HG03520 (cell line): ENCODE results near the gene MICAL1.

Source experiments
- ATAC-seq: cut with Tn5 transposase; IDR thresholded peaks from one replicate; pipeline ENCODE4 v1.9.1; 2021; ENCODE audit warnings: mild to moderate bottlenecking, moderate library complexity; ENCODE audit not compliant: unreplicated experiment

MICAL1 gene

GRCh38 chr6:109440331-109441068 lies 15.1 kb downstream of the MICAL1 start, which contains the start of the genes PPIL6 and SMPD2:
Gene PPIL6, minus strand, starts transcription at chr6:109440628. Its CDS starts 38 bp downstream, at chr6:109440590.
Gene SMPD2, plus strand, starts transcription at chr6:109440724. Its CDS starts 398 bp downstream, at chr6:109441122.
- peak; percentile 76 for ATAC-seq

DNA sequence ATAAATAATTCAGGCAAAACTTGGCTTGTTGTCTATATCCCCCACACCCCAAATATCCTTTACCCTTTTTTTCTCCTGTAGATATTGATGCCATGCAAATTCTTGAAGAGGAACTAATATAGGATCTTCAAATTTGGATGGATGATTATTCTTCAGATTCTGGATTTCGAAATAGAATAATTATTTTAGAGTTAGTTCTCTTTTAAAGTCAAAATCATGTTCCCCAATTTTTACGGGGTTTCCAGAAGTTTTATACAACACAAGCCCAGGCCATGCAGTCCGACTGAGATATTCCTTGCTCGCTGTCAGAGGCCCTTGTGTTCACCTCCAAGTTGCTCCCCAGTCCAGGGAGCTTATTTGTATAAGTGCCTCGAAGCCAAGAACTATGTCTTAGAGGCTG lies 19.5 kb downstream of the MICAL1 start:
- no peak for ATAC-seq

GRCh38 chr6:109434456-109434855 lies 21.1 kb downstream of the MICAL1 start:
- ATAC-seq = no peak

- no peak for ATAC-seq
Measured at GRCh38 chr6:109429496-109429895, 26.1 kb downstream of the MICAL1 start.

DNA sequence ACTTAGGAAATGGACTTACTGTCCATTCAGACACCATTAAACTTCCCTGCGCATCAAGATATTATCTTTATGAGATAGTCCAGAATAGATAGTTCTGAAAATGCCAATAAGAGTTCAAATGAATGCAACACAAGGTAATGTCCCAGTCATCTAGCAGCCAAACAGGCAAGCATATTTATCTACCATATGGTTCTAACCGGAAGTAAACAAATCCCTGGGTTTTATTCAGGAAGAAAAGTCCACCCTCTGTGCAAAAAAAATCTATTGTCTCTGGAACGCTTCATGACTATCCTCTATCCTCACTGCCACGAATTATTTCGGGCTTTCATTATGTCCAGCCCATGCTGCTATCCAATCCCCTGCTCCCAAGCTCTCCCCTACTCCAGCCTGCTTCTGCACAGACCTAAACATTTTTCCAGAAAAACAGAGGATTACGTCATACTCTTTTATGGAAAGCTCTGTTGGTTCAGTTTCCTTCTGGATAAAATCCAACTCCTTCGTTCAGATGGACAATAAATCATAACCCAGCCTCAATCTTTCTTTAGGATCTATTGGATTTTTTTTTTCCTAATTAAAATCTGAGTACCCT lies 26.6 kb downstream of the MICAL1 start:
- no peak for ATAC-seq

DNA sequence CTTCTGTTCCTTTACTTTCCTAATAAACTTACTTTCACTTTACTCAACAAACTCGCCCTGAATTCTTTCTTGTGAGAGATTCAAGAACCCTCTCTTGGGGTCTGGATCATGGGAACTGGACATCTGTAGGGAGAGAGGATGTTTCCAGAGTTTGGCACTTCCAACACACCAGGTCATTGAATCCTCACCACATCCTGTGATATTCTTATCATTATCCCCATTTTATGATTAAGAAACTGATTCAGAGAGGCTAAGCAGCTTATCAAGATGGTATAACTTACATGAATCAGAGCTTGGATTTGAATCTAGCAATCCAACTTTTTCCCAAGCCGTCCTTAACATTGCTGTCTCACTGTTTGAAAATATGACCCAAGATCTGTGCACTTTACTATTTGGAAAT lies 30.6 kb downstream of the MICAL1 start:
- ATAC-seq = no peak

- no peak for ATAC-seq
Measured at GRCh38 chr6:109421184-109421583, 34.4 kb downstream of the MICAL1 start.

- ATAC-seq = no peak
Measured at GRCh38 chr6:109420751-109421150, 34.8 kb downstream of the MICAL1 start.

DNA sequence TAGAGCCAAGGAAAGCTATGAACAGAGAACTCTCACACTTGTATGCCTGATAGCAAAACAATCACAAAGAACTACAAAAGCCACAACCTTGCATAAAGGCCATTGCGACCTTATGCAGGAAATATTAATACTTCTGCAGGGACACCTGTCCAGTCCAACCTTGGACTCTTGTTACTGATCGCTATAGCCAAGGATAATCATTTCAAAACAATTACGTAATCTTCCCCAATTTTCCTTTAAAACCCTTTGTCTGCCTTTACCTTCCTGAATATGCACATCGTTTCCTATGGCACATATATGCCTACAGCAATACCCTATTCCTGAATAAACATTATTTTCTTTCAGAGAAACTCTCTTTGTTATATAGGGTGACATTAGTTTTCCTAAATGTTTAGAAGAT lies 37.9 kb downstream of the MICAL1 start:
- ATAC-seq = no peak

GRCh38 chr6:109411034-109411433 lies 44.5 kb downstream of the MICAL1 start:
- ATAC-seq = no peak

- ATAC-seq = no peak
Measured at GRCh38 chr6:109406196-109406595, 49.4 kb downstream of the MICAL1 start.

GRCh38 chr6:109397020-109397419 lies 58.6 kb downstream of the MICAL1 start:
- ATAC-seq = no peak

DNA sequence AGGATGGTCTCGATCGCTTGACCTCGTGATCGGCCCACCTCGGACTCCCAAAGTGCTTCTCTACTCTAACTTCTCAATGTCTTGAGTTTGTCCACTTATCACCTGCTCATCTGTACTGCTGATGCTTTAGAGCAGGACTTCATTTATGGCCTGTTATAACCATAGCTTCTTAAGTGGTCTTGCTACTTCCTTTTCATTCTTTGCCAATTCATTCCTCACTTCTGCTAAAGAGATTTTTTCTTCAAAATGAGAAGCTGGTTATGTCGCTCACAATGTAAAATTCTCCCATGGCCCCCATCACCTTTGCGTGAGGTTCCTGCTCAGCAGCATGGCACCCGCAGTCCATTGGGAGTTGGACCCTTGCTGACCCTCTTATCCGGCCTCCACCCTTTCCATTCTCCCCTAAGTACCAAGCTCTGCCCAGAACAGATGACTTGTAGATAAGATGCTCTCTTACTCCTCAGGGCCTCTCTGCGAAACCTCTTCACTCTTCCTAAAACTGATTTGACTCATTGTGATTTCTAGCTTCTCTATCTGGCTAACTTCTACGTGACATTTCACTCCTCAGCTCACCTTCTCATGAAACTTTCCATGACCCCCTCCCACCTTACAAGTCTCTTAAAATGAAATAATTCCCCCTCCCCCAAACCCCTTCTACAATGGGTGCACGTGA lies 59.4 kb downstream of the MICAL1 start:
- no peak for ATAC-seq
